CD4-positive, alpha-beta T cell treated with Interleukin-15 for 4 hours (primary cell): ENCODE results near the gene CCKAR.
"Not testable (repeated sequence)": the region's sequence is repeated elsewhere in the genome, so short reads cannot be mapped to it uniquely, and the experiment has no call there.

Source experiments
- DNase-seq: peaks from one replicate; pipeline ENCODE4 v3.0.0-alpha.2; 2020; ENCODE audit warnings: low spot score

Gene CCKAR

DNA sequence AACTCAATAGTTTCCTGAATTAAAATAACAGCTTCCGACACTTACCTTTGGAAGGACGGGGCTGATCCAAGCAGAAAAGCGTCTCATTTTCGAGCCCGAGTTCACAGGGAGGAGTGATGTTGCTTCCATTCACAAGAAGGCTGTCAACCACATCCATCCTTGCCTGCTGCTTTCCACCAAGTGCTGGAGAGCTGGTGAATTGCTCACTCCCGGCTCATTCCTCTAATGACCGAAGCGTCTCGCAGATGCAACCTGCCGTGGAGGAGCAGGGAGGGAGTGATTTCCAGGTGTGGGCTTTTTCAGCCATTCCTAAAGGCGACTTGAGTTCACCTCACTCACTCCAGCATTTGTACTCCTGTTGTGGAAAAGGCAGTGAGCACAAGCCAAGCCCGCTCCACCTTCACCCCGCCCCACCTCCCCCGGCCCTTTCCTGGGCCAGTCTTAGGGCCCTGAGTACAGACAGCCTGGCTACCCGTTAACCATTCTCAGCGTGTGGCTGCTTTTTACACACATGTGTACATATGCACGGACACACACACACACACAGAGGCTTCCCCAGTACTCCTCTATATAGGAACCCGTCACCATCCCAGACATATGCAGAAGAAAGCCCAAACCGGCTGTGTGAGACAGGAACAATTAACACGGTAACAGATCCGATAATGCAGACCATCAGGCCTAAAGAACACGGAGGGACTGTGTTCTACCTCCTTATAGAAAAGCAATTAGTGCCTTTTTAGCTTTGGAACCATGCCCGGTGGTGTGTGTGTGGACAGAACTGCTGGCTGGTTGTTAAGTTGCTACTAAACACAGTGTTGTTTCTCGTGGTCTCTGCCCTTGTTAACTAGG lies at the start of gene CCKAR:
Gene CCKAR (minus strand): TSS at position 374 of the 849 bp plus-strand sequence. CDS start 217 bp downstream, at position 157.
- DNase-seq = no peak

DNA sequence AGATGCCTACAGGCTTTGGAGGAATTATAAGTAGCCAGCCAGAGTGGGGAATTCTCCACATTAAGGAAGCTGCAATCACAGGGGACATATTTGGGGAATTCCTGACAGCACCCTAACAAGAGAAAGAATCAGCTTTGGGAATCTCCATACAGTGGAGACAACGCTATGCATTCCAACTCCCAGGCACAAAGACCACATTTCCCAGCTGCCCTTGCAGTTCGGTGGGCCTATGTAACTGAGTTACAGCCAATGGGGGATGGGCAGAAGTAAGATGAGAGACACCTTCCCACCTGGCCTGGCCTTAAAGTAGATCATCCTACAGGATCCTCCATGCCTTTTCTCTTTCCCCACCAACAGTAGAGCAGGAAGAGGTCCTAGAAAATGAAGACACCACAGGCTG lies 43.4 kb upstream of the CCKAR start:
- no peak for DNase-seq

DNA sequence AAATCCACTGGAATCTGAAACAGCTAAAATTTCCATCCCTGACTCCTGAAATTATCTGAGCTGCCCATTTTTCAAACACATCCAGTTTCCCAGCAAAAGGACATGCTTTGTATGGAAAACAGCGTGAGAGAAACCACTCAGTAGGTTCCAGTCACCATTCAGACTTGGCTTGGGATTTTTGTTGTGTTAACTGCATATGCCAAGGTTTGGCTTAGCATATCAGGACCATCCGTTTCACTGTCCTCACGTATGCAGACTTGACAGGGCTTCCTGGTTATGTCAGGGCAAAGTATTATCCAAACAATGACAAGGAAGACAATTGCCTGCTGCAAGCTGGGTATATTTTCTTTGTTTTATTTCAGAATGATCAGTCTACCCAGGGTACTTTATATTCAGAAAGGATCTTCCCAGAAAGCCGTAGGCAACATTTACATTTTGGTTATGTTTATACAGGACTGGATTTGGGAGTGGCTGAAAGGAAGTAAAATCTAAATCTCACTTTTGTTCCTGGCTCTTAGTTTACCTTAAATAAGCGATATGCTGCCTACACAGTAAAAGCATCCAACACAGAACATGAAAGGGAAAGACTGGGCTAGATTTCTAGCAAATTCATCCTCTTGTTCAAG lies 41.3 kb upstream of the CCKAR start:
- DNase-seq = no peak

DNA sequence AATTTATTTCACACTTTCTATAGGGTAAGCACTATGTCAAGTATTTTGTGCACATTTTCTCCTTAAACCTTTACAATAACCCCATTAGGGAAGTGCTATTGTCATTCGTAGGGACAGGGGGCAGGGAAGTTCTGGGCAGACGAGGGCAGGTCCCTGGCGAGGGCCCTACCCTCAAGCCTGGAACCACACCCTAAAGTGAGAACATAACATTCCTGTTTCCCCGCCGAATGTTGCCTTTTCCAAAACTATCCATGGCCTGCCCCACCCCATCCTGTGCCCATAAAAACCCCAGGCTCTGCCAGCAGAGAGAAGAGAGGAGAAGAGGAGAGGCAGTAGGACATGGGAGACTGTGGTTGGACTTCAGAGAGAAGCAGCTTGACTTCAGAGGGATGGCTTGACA lies 39.8 kb upstream of the CCKAR start:
- DNase-seq = no peak

- no peak for DNase-seq
These were observed 39.2 kb upstream of the CCKAR start for GRCh38 chr4:26529479-26529878.

DNA sequence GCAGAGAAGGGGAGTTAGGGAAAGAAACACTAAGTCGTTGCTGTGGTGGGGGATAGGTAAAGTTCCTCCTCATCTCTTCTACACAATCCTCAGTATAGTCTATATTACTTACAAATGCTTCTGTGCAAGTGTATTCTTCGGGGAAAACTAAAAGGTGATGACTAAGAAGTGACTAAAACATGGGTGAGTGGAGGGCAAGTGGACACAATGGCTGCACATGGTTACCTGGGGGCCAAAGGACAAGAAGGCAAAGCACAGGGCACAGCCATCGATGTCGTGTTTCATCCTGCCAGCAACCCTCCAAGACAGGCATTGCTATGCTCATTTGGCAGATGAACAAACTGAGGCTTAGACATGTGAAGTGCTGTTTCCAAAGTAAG lies 35.5 kb upstream of the CCKAR start:
- no peak for DNase-seq

- DNase-seq = no peak
These were observed 35.0 kb upstream of the CCKAR start for GRCh38 chr4:26525136-26525770.

GRCh38 chr4:26524011-26524410 lies 33.7 kb upstream of the CCKAR start:
- no peak for DNase-seq

DNA sequence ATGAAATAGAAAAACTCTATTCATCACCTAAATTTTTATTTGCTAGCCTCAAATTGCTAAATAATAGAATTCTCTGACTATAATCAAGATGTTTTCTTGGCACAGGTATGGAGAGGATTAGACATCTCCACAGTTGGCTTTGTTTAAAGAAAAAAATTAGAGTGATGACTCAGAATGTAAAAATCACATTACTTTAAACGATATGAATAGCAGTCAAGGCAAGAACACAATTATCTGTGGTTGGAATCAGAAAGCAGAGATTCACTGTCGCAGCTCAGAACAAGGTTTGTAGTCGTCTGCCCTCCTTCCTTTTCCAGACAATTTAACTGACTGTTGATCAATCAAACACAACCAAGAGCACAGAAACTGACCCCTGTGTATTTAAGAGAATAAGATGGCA lies 32.2 kb upstream of the CCKAR start:
- DNase-seq = no peak

GRCh38 chr4:26520728-26521450 lies 30.6 kb upstream of the CCKAR start:
- no peak for DNase-seq

DNA sequence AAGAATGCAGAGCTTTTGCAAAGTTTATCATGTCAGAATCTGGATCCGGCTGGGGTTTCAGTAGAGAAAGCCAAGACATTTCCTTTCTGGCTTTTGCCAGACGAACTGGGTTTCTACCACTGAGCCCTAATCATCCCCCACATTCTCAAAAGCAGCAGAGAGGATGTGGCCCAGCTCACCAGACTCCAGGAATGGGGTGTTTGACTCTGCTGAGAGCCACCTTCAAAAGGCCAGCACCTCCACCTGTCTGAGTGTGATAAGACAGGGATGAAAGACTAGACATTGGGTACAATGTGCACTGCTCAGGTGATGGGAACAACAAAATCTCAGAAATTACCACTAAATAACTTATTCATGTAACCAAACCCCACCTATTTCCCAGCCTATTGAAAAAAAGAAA lies 25.7 kb upstream of the CCKAR start:
- no peak for DNase-seq

DNA sequence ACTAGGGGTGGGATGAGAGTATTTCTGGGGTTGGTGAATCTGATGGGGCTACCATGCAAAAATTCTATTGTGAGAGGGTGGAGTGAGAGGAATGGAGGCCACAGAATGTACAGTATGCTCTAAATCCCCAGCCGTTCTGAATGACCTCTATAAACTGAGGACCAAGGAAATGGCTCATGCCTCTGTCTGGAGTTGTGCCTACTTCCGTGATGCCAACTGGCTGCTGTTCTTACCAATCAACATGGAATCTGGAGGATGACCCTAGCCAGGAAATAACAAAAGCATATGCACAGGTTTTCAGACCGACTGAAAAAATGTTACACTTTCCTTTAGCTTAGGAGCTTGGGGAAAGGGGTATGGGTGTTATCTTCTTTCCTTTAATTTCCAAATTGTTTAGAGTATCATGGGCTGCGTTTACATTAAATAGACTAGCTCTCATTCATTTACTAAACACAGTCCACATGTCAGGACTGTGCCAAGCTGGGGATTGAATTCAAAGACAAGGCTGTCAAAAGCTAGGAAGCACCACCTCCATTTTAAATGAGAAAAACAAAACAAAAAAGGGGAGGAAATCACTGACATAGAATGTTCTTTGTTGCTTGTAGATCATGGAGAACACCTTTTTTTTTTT lies 20.2 kb upstream of the CCKAR start:
- DNase-seq = no peak

DNA sequence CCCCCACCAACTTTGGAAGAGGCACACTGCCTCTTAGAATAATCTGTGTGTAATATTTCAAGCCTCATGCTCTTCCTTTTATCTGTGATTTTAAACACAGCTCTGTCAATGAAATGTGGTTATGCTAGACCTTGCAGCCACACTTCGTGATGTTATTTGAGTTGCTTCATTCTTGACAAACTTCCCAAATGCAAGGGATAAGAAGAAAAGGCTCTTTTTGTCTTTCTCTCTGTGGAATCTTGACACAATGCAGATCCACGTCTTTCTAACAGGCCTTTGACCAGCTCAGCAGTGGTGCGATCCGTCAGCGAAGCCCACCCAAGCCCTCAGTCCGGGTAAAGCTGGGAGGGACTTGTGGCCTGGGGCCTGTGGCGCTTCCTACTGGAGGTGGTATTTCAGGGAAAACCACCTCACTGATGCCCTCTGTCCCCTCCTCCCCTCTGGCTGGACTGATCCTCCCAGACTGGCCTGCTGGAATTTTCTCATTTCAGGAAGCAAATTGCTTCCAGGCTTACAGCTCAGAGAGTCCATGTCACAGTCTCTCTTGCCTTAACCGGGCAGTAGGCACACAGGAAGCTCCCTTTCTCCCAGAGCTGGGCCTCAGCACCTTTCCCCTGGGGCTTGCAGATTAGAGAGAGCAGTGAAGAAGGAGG lies 19.5 kb upstream of the CCKAR start:
- no peak for DNase-seq

- no peak for DNase-seq
These were observed 17.0 kb upstream of the CCKAR start for GRCh38 chr4:26507286-26507685.

DNA sequence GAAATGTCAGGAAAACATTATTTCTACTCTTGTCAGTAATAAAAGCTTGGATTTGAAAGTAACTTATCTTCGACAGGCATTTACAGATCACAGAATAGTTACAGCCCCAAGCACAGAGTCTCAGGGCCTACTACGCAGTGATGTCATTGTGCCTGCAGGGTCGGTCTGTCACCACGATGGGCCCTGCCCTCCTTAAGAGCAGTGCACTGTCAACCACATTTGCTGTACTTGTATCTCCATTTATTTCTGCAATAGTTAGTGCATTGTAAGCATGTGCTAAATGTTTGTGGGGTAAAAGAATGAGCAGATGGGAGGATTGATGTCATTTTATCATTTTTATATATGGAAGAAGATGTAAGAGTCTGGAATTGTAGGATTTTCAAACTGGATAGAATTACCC lies 13.6 kb upstream of the CCKAR start:
- no peak for DNase-seq

DNA sequence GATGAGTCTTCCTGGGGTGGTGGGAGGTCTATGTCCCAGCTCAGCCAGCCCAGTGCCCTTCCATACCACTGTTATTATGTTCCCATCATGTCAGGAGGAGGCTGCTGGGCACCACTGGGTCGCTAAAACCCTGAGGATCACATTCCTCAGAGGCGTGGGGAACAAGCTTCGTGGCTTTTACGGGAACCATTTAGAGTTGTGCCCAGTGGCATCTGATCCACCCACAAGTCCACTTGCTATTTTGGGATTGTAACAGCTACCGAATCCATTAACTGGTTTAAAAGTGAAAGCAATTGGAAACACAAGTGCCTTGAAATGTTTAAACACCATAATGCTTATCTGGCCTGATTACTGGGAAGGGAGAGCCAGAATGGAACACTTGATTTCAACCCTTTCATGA lies 13.1 kb upstream of the CCKAR start:
- no peak for DNase-seq

DNA sequence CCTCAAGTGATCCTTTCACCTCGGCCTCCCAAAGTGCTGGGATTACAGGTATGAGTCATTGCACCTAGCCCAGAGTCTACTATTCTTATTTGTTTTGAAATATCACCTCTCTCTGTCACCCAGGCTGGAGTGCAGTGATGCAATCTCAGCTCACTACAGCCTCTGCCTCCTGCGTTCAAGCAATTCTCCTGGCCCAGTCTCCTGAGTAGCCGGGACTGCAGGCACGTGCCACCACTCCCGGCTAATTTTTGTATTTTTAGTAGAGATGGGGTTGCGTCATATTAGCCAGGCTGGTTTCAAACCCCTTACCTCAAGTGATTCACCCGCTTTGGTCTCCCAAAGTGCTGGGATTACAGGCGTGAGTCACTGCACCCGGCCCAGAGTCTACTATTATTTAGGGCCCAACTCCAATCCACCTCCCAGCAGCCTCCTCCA lies 10.3 kb upstream of the CCKAR start:
- DNase-seq = not testable (repeated sequence)

DNA sequence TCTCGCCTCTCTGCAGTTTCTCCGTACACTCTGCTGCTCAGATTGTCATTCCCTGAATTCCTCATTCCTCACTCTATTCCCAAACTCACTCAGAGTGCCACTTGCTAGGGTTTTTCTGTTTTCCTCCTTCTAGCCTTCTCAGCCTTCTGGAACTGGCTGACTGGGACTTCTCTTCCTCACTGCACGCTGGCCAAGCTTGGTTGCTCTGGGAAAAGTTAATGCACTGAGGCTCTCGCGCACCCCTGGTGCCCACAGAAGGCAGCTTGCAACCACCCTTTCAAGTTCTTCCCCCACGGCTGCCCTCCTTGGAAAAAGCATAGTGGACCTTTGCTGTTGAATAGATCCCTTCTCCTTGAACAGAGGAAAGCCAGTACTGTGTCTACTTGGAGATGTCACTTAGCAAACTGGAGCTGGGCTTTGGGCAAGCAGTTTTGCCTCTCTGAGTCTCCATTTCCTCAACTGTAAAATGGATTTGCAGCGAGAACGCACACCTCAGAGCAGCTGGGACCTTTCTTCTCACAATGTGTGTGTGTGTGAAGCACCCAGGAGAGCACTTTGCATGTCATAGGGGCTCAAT lies 6.0 kb upstream of the CCKAR start:
- no peak for DNase-seq

- DNase-seq = no peak
These were observed 3.2 kb upstream of the CCKAR start for GRCh38 chr4:26493461-26493860.

- no peak for DNase-seq
These were observed 1.3 kb upstream of the CCKAR start for GRCh38 chr4:26491449-26492170.

DNA sequence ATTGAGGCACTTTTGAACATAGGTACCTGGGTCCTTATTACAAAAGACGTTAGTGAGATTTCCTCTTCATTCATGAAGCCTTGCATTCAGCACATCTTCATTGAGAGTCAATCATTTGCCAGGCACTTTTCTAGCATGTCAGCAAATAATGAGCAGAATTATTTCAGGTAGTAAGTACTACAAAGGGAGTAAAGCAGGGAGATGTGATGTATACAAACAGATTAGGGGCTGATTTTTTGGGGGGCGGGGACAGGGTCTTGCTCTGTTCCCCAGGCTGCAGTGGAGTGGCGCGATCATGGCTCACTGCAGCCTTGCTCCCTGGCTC lies 638 bp upstream of the CCKAR start:
- DNase-seq = no peak
